Kidney tubule cell (primary cell): ENCODE measurements around the gene CFAP57.

Experiments
- DNase-seq: peaks from one replicate; pipeline ENCODE4 v3.0.0-alpha.2; 2018; ENCODE audit warnings: low spot score

CFAP57 gene

DNA sequence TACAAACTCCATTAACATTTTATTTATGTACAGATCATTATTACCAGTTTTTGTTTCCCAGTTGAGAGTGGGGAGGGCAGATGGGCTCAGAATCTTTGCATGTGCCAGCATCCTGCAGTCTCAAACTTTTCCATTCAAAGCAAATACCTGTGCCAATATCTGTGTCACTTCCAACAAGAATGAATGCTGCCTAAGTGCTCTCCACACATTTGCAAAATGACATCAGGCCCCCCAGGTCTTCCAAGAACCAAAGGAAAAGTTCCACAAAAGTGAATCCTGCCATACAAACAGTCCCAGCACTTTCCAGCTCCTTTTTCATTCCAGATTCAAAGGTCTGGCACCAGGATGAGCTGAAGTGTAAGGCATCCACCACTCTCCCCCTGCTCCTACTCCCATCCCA is 127.0 kb downstream of the CFAP57 start:
- DNase-seq, result no peak

DNA sequence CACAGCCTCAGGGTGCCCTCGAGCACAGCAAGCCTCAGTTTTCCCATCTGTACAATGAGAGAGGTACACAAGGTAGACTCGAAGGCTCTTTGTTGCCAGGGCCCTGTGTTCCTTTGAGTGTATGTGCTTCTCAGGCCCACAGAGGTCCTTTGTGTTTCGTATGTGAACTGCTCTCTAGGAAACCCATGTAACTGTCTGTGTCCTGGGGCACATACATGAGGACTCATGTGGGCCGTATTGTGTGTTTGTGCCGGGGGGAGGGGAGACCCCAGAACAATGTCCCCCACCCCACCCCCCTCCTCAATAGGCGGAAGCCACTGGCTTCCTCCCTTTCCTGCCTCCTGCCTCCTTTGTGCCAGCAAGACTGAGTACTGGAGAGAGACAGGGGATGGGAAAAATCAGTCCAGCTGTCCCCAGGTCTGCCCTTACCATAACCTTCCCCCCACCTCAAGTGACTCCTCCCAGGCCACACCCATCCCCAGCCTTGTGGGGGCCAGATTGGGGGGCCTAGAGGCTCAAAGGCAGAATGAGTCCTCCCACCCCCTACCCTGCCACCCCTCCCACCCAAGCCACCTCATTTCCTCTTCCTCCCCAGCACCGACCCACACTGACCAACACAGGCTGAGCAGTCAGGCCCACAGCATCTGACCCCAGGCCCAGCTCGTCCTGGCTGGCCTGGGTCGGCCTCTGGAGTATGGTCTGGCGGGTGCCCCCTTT is 128.4 kb downstream of the CFAP57 start, which contains the start of gene TIE1:
TSS of gene TIE1 (plus strand) at position 605 of the 717 bp plus-strand sequence. CDS start at position 695, 90 bp downstream.
- DNase-seq, result no peak

DNA sequence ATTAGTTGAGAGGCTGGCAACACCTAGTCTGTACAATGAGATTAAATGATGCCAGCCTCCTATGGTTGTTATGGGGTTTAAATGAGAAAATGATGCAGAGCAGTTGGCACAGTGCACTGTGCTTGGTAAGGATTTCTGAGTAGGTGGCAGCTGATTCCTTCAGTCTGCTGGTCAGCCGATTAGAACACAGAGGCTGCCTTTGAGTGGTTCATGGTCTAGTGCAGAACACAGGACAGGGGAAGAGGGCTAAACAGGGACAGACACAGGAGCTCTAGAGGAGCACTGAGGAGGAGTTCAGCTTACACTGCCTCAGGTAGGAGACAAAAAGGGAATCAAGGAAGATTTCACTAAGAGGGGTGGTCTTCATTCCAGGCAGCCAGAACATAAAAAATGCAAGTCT is 130.1 kb downstream of the CFAP57 start:
- no peak for DNase-seq

DNA sequence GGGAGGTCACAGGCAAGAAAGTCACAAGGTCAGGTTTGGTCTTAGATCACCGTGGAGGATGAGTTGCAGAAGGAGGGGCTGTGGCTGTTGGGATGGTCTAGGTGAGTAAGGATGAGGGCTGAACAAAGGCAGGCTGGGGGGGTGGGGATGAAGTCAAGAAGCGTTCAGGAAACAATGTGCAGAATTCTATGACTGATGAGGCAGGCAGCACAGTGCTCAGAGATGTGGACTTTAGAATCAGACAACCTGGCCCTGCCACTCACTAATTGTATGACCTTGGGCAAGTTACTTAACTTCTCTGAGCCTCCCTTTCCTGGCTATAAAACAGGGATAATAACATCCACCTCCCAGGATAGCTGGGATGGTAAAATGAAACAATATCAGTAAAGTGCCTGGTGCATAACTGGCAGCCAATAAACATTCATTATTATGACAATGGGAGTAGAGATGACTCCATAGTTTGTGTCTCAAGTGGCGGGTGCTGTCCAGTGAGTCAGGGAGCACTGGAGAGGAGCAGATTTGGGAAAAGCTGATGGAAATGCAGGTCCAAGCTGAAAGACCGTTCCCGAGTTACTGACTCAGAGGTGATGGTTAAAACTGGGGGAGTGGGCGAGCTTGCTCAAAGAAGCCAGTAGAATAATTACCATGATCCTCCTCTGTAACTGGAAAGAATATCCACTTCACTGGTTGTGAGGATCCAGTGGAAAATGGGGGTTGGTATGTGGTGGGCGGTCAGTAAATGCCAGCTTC is 130.8 kb downstream of the CFAP57 start:
- DNase-seq, result peak; percentile 26

DNA sequence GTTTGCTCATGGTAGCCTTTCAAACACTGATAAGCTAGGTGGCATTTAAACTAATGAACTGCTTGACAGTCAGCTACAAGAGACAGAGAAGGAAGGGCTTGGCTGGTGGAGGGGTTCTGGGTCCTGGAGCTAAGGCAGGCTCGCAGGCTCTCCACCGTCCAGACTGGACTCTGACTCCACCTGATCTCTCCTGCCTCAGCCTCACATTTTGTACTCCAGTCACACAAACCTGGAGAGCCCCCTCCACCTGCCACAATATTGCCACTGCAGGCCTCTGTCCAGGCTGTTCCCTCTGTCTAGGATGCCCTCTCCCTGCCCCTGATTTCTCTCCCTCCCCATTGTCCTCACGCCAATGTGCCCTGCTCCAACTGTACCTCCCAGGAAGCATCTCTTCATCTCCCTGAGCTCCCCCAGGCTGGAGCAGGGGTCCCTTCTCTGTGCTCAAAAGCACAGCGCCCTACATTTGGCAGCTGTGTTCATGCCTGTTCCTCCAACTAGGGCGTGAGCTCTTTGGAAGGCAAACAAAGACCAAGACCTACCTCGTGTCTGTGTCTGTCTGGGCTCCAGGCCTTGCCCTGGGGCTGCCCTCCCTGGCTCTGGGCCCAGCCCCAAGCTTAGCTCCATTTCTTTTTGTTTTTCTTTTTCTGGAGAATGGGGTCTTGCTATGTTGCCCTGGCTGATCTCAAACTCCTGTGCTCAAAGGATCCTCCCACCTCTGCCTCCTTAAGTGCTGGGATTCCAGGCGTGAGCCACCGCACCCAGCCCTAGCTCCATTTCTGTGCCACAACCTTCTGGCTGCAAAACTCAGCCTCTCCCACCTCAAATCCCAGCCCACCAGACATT is 131.6 kb downstream of the CFAP57 start:
- DNase-seq, result no peak
